ENCODE results near the gene CPA2.

CPA2 gene

DNA sequence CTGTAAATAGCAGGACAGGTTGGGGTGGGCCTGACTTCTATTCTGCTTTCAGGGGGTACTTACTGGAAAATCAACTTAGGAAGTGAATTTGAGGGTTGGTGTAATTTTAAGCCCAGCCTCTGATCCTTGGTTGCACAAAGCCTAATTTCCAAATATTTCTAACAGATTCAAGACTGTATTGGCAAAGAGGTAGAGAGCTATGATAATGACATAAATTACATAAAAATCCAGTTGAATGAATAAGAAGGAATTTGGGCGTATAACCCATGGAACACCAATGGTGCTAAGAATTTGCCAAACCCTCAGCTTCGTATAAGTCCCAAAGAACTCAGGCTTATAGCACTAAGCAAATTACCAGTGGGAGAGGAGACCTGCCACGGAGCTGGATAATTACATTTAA lies 38.2 kb downstream of the CPA2 start:
- no peaks in the 10 kb centered on the region for H3F3A ChIP-seq (ENCODE audit: insufficient read depth)
- no peak overlapping the region for H3K9ac ChIP-seq (ENCODE audit: low read length)
- no peaks in the 10 kb centered on the region for H3K36me3 ChIP-seq (ENCODE audit: low read length)
- H2AFZ ChIP-seq (ENCODE audit: low read depth, low read length, severe bottlenecking) = no peak overlapping the region
- no peak overlapping the region for H3K4me3 ChIP-seq (ENCODE audit: insufficient read depth, low read length, poor library complexity, severe bottlenecking)
- H3K27ac ChIP-seq (ENCODE audit: low read depth, low read length) = no peak overlapping the region
- H3K9me3 ChIP-seq (ENCODE audit: insufficient read depth, low read length) = no peaks in the 10 kb centered on the region
- H3K9me2 ChIP-seq (replicated peaks; ENCODE audit: insufficient read depth, low read length) = no peaks in the 10 kb centered on the region
- TF ChIP-seq, protein P1, sequence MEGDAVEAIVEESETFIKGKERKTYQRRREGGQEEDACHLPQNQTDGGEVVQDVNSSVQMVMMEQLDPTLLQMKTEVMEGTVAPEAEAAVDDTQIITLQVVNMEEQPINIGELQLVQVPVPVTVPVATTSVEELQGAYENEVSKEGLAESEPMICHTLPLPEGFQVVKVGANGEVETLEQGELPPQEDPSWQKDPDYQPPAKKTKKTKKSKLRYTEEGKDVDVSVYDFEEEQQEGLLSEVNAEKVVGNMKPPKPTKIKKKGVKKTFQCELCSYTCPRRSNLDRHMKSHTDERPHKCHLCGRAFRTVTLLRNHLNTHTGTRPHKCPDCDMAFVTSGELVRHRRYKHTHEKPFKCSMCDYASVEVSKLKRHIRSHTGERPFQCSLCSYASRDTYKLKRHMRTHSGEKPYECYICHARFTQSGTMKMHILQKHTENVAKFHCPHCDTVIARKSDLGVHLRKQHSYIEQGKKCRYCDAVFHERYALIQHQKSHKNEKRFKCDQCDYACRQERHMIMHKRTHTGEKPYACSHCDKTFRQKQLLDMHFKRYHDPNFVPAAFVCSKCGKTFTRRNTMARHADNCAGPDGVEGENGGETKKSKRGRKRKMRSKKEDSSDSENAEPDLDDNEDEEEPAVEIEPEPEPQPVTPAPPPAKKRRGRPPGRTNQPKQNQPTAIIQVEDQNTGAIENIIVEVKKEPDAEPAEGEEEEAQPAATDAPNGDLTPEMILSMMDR (IDR thresholded peaks at IDR 0.05; ENCODE audit: insufficient read depth, low read length, poor library complexity, severe bottlenecking) = no peak
- TF ChIP-seq EZH2phosphoT487 (conservative IDR thresholded peaks at IDR 0.05; ENCODE audit: low read length) = no peak
- no peaks in the 10 kb centered on the region for H3K79me2 ChIP-seq (ENCODE audit: insufficient read depth, low read length)
- no peak overlapping the region for H3K4me2 ChIP-seq (ENCODE audit: low read depth, low read length, poor library complexity, severe bottlenecking)
- H4K20me1 ChIP-seq (ENCODE audit: low read depth, low read length) = no peaks in the 10 kb centered on the region
- H3K27me3 ChIP-seq (ENCODE audit: low read length) = no peaks in the 10 kb centered on the region

DNA sequence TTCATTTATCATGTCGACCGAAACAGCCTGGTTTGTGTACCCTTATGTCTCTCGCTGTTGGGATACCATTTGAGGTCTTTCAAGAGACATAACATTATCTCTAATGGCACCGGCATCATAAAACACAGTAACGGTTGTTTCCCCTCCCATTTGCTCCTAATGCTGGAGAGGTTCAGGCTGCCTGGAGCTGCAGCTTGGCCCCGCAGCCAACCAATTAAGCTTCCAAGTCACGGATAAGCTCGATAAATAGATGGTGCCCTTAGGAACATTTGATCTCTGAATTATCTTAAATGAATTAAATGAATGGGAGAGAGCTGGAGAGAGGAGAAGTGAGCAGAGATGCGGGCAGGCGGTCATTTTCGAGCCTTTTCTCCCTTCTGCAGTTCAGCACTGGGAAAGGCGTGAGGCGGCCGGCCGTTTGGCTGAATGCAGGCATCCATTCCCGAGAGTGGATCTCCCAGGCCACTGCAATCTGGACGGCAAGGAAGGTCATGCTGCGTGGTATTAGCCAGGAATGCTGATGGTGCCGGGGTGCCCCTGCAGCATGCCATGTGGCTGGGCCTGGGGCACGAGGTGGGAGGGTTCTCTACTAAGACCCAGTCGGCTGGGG lies 38.9 kb downstream of the CPA2 start:
- Histone ChIP-seq H3K9me2 (replicated peaks; ENCODE audit: insufficient read depth, low read length) (no peaks in the 10 kb centered on the region), H2AFZ (ENCODE audit: low read depth, low read length, severe bottlenecking) (no peak overlapping the region), H3K4me3 (ENCODE audit: insufficient read depth, low read length, poor library complexity, severe bottlenecking) (no peak overlapping the region), H3K9me3 (ENCODE audit: insufficient read depth, low read length) (no peaks in the 10 kb centered on the region), H3K9ac (ENCODE audit: low read length) (no peak overlapping the region), H3K4me2 (ENCODE audit: low read depth, low read length, poor library complexity, severe bottlenecking) (no peak overlapping the region), H3K27me3 (ENCODE audit: low read length) (no peaks in the 10 kb centered on the region), H4K20me1 (ENCODE audit: low read depth, low read length) (no peaks in the 10 kb centered on the region), H3F3A (ENCODE audit: insufficient read depth) (no peaks in the 10 kb centered on the region), H3K36me3 (ENCODE audit: low read length) (no peaks in the 10 kb centered on the region), H3K79me2 (ENCODE audit: insufficient read depth, low read length) (no peaks in the 10 kb centered on the region), H3K27ac (ENCODE audit: low read depth, low read length) (no peak overlapping the region)
- no peak for TF ChIP-seq EZH2phosphoT487 (conservative IDR thresholded peaks at IDR 0.05; ENCODE audit: low read length)
- TF ChIP-seq, protein P1 (IDR thresholded peaks at IDR 0.05; ENCODE audit: insufficient read depth, low read length, poor library complexity, severe bottlenecking) = no peak

DNA sequence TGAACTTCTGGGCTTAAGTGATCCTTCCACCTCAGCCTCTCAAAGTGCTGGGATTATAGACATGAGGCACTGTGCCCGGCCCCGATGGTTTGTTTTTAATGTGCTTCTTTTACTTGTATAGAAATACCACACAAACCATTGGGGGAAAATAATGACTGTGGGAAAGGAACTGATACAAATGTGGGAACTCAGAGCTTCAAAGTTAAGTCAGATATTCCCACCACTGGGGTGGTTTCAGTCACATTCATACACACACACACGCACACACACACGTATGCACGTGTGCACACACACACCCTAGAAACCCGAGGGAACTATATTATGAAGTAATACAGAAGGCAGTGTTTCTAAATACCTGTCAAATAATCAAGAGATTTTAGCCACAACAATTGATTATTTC lies 43.3 kb downstream of the CPA2 start:
- no peak overlapping the region for H2AFZ ChIP-seq (ENCODE audit: low read depth, low read length, severe bottlenecking)
- no peak overlapping the region for H3K4me3 ChIP-seq (ENCODE audit: insufficient read depth, low read length, poor library complexity, severe bottlenecking)
- H3K9me3 ChIP-seq (ENCODE audit: insufficient read depth, low read length) = no peaks in the 10 kb centered on the region
- TF ChIP-seq, protein P1 (IDR thresholded peaks at IDR 0.05; ENCODE audit: insufficient read depth, low read length, poor library complexity, severe bottlenecking) = no peak
- H3K79me2 ChIP-seq (ENCODE audit: insufficient read depth, low read length) = no peaks in the 10 kb centered on the region
- no peaks in the 10 kb centered on the region for H3K9me2 ChIP-seq (replicated peaks; ENCODE audit: insufficient read depth, low read length)
- no peak overlapping the region for H3K9ac ChIP-seq (ENCODE audit: low read length)
- H3F3A ChIP-seq (ENCODE audit: insufficient read depth) = no peaks in the 10 kb centered on the region
- H3K27me3 ChIP-seq (ENCODE audit: low read length) = no peaks in the 10 kb centered on the region
- no peaks in the 10 kb centered on the region for H3K36me3 ChIP-seq (ENCODE audit: low read length)
- no peak overlapping the region for H3K27ac ChIP-seq (ENCODE audit: low read depth, low read length)
- no peaks in the 10 kb centered on the region for H4K20me1 ChIP-seq (ENCODE audit: low read depth, low read length)
- H3K4me2 ChIP-seq (ENCODE audit: low read depth, low read length, poor library complexity, severe bottlenecking) = no peak overlapping the region
